CD8-positive, alpha-beta memory T cell (primary cell): ENCODE measurements around the gene STK32C. TPM values are rescaled to one million over a fixed set of nuclear protein-coding genes. Genes with fewer than 3 reads are reported as not detected.

Experiments
- CTCF ChIA-PET: fragments of 350-600 bp; sonication (Branson Sonifier 250); formaldehyde crosslinking; loops from one replicate; lab custom pipeline; 2021; ENCODE audit warnings: antibody characterized with exemption; lab: Charles Lee
- POLR2A ChIA-PET: fragments of 350-600 bp; sonication (Branson Sonifier 250); formaldehyde crosslinking; loops from one replicate; lab custom pipeline; 2021; ENCODE audit warnings: antibody characterized with exemption; lab: Charles Lee
- DNase-seq, 5 donors: peaks; one replicate each; pipeline versions ENCODE4 v3.0.0 to v3.0.0-alpha.2; 2020 to 2022; ENCODE audit warnings: mixed read lengths in 1 of 5
- H3K27ac ChIP-seq: one replicate; pipeline ENCODE4 v1.7.0; 2013; ENCODE audit warnings: low read depth, mild to moderate bottlenecking, low read length, moderate library complexity
- H3K27me3 ChIP-seq: 2 replicates; pipeline ENCODE4 v1.7.0; 2013; ENCODE audit warnings: low read length, mild to moderate bottlenecking; ENCODE audit not compliant: insufficient read depth, poor library complexity, severe bottlenecking
- H3K36me3 ChIP-seq: 2 replicates; pipeline ENCODE4 v1.7.0; 2013; ENCODE audit warnings: mild to moderate bottlenecking, low read length, moderate library complexity; ENCODE audit not compliant: insufficient read depth
- H3K4me1 ChIP-seq: 2 replicates; pipeline ENCODE4 v1.7.0; 2013; ENCODE audit warnings: mild to moderate bottlenecking, low read length, moderate library complexity; ENCODE audit not compliant: insufficient read depth
- H3K4me3 ChIP-seq: 2 replicates; pipeline ENCODE4 v1.7.0; 2013; ENCODE audit warnings: mild to moderate bottlenecking, low read length
- H3K9me3 ChIP-seq: 2 replicates; pipeline ENCODE4 v1.7.0; 2013; ENCODE audit warnings: mild to moderate bottlenecking, low read length
- H3K27ac Mint-ChIP-seq, 8 donors: one replicate each; pipeline ENCODE4 v1.8.0; 2020 to 2021; ENCODE audit warnings: mixed read lengths in 8 of 8, mild to moderate bottlenecking in 6 of 8, inconsistent platforms in 3 of 8, moderate library complexity in 3 of 8
- H3K27me3 Mint-ChIP-seq, 2 donors: one replicate each; pipeline ENCODE4 v1.8.0; 2020 to 2021; ENCODE audit warnings: mixed read lengths in 2 of 2, mild to moderate bottlenecking in 1 of 2, moderate library complexity in 1 of 2
- H3K36me3 Mint-ChIP-seq, 3 donors: one replicate each; pipeline ENCODE4 v1.8.0; 2020 to 2021; ENCODE audit warnings: mixed read lengths in 3 of 3, inconsistent platforms in 1 of 3, mild to moderate bottlenecking in 1 of 3
- H3K4me1 Mint-ChIP-seq, 3 donors: one replicate each; pipeline ENCODE4 v1.8.0; 2020 to 2021; ENCODE audit warnings: mixed read lengths in 3 of 3, inconsistent platforms in 1 of 3, mild to moderate bottlenecking in 1 of 3
- H3K4me3 Mint-ChIP-seq, 7 donors: one replicate each; pipeline ENCODE4 v1.8.0; 2020 to 2021; ENCODE audit warnings: mixed read lengths in 7 of 7, mild to moderate bottlenecking in 6 of 7, moderate library complexity in 4 of 7, inconsistent platforms in 2 of 7
- H3K9me3 Mint-ChIP-seq, 5 donors: one replicate each; pipeline ENCODE4 v1.8.0; 2020 to 2022; ENCODE audit warnings: mixed read lengths in 5 of 5, mild to moderate bottlenecking in 3 of 5, moderate library complexity in 2 of 5, inconsistent platforms in 1 of 5
- polyA plus RNA-seq: library from polyadenylated mRNA; unstranded; fragments of 300-500 nt; fragmentation: Illumina TruSeq; gene quantifications from one replicate; pipeline ENCODE4 v1.2.3, GENCODE V29; 2021
- total RNA-seq, 2 experiments: library from RNA; stranded (reverse); gene quantifications; one replicate each; pipeline ENCODE4 v1.2.3, GENCODE V29; 2021

The STK32C gene
- total and polyA plus RNA-seq, 3 experiments from 2014 or later: 8.5 to 14.9 (median 14.0) TPM

GRCh38 chr10:132192991-132193665 lies 114.6 kb downstream of the STK32C start:
- peaks cover 0 to 2% (median 0%) of the 10 kb centered on the region in 3 donors for H3K36me3 Mint-ChIP-seq
- Histone ChIP-seq H3K4me3 (no peak overlapping the region), H3K27me3 (peaks cover 7% of the 10 kb centered on the region), H3K4me1 (peaks cover under 1% of the 10 kb centered on the region), H3K9me3 (no peaks in the 10 kb centered on the region), H3K27ac (no peak overlapping the region), H3K36me3 (no peaks in the 10 kb centered on the region)
- no peak overlapping the region for H3K27ac Mint-ChIP-seq
- peaks cover 0 to 5% (median 1%) of the 10 kb centered on the region in 3 donors for H3K4me1 Mint-ChIP-seq
- CTCF ChIA-PET: no interaction called here
- POLR2A ChIA-PET: no interaction called here
- DNase-seq: peak in 1 of 5 donors; percentile 31
- no peak overlapping the region for H3K4me3 Mint-ChIP-seq
- H3K27me3 Mint-ChIP-seq: peaks cover 21 to 22% of the 10 kb centered on the region in 2 donors
- no peaks in the 10 kb centered on the region for H3K9me3 Mint-ChIP-seq

GRCh38 chr10:132192076-132192975 lies 115.4 kb downstream of the STK32C start:
- no peak overlapping the region for H3K27ac ChIP-seq
- POLR2A ChIA-PET: no interaction called here
- no peaks in the 10 kb centered on the region for H3K9me3 ChIP-seq
- peaks cover 14% of the 10 kb centered on the region for H3K27me3 ChIP-seq
- DNase-seq: peak in 1 of 5 donors; percentile 29
- peaks cover 8% of the 10 kb centered on the region for H3K4me1 ChIP-seq
- Mint-ChIP-seq H3K27ac (no peak overlapping the region), H3K9me3 (no peaks in the 10 kb centered on the region), H3K27me3 (peaks cover 25 to 26% of the 10 kb centered on the region in 2 donors), H3K4me1 (peaks cover 0 to 5% (median 5%) of the 10 kb centered on the region in 3 donors), H3K36me3 (peaks cover 0 to 2% (median 0%) of the 10 kb centered on the region in 3 donors), H3K4me3 (peak overlapping the region in 1 of 7 donors; percentile 52)
- CTCF ChIA-PET: no interaction called here
- no peaks in the 10 kb centered on the region for H3K36me3 ChIP-seq
- no peak overlapping the region for H3K4me3 ChIP-seq

- no peaks in the 10 kb centered on the region for H3K36me3 ChIP-seq
- Mint-ChIP-seq H3K27me3 (peaks cover 27 to 31% of the 10 kb centered on the region in 2 donors), H3K9me3 (no peaks in the 10 kb centered on the region), H3K4me3 (peak overlapping the region in 2 of 7 donors; percentile 17 to 69), H3K4me1 (peaks cover 2 to 6% (median 5%) of the 10 kb centered on the region in 3 donors), H3K27ac (no peak overlapping the region), H3K36me3 (peaks cover 0 to 2% (median 0%) of the 10 kb centered on the region in 3 donors)
- peak in 1 of 5 donors; percentile 38 for DNase-seq
- H3K4me1 ChIP-seq: peaks cover 8% of the 10 kb centered on the region
- no peak overlapping the region for H3K27ac ChIP-seq
- ChIA-PET POLR2A (no interaction called here), CTCF (no interaction called here)
- no peak overlapping the region for H3K4me3 ChIP-seq
- peaks cover 19% of the 10 kb centered on the region for H3K27me3 ChIP-seq
- no peaks in the 10 kb centered on the region for H3K9me3 ChIP-seq
Measured at GRCh38 chr10:132189810-132190422, 117.8 kb downstream of the STK32C start.

GRCh38 chr10:132189016-132189415 lies 118.7 kb downstream of the STK32C start:
- H3K27me3 ChIP-seq: peaks cover 19% of the 10 kb centered on the region
- no peaks in the 10 kb centered on the region for H3K36me3 ChIP-seq
- no peak overlapping the region for H3K27ac ChIP-seq
- no peaks in the 10 kb centered on the region for H3K9me3 ChIP-seq
- H3K36me3 Mint-ChIP-seq: peaks cover 0 to 2% (median 0%) of the 10 kb centered on the region in 3 donors
- POLR2A ChIA-PET: no interaction called here
- H3K27ac Mint-ChIP-seq: peak overlapping the region in 1 of 8 donors; percentile 48
- no peaks in the 10 kb centered on the region for H3K9me3 Mint-ChIP-seq
- H3K4me1 ChIP-seq: peaks cover 8% of the 10 kb centered on the region
- peaks cover 31 to 37% of the 10 kb centered on the region in 2 donors for H3K27me3 Mint-ChIP-seq
- no peak overlapping the region for H3K4me3 ChIP-seq
- H3K4me3 Mint-ChIP-seq: peak overlapping the region in 4 of 7 donors; percentile 4 to 69 (median 40)
- peak in 1 of 5 donors; percentile 15 for DNase-seq
- peaks cover 5 to 8% (median 5%) of the 10 kb centered on the region in 3 donors for H3K4me1 Mint-ChIP-seq
- CTCF ChIA-PET: no interaction called here

- H3K36me3 Mint-ChIP-seq: no peaks in the 10 kb centered on the region
- CTCF ChIA-PET: no interaction called here
- POLR2A ChIA-PET: no interaction called here
- H3K4me1 Mint-ChIP-seq: peaks cover 5 to 8% (median 5%) of the 10 kb centered on the region in 3 donors
- H3K9me3 Mint-ChIP-seq: no peaks in the 10 kb centered on the region
- H3K4me3 ChIP-seq: no peak overlapping the region
- H3K36me3 ChIP-seq: no peaks in the 10 kb centered on the region
- H3K27ac ChIP-seq: no peak overlapping the region
- H3K4me3 Mint-ChIP-seq: peak overlapping the region in 5 of 7 donors; percentile 44 to 77 (median 52)
- no peak for DNase-seq
- peaks cover 8% of the 10 kb centered on the region for H3K4me1 ChIP-seq
- H3K9me3 ChIP-seq: no peaks in the 10 kb centered on the region
- peaks cover 19% of the 10 kb centered on the region for H3K27me3 ChIP-seq
- H3K27me3 Mint-ChIP-seq: peaks cover 36 to 44% of the 10 kb centered on the region in 2 donors
- no peak overlapping the region for H3K27ac Mint-ChIP-seq
Measured at GRCh38 chr10:132188331-132188730, 119.4 kb downstream of the STK32C start.

- no peak overlapping the region for H3K27ac ChIP-seq
- H3K4me3 Mint-ChIP-seq: peak overlapping the region in 3 of 7 donors; percentile 41 to 83 (median 47)
- H3K36me3 Mint-ChIP-seq: no peaks in the 10 kb centered on the region
- H3K4me1 ChIP-seq: peaks cover 8% of the 10 kb centered on the region
- peaks cover 37 to 52% of the 10 kb centered on the region in 2 donors for H3K27me3 Mint-ChIP-seq
- H3K27me3 ChIP-seq: peaks cover 19% of the 10 kb centered on the region
- CTCF ChIA-PET: no interaction called here
- POLR2A ChIA-PET: no interaction called here
- DNase-seq: no peak
- no peaks in the 10 kb centered on the region for H3K36me3 ChIP-seq
- H3K9me3 ChIP-seq: no peaks in the 10 kb centered on the region
- H3K4me3 ChIP-seq: no peak overlapping the region
- H3K27ac Mint-ChIP-seq: peak overlapping the region in 1 of 8 donors; percentile 89
- no peaks in the 10 kb centered on the region for H3K9me3 Mint-ChIP-seq
- H3K4me1 Mint-ChIP-seq: peaks cover 5 to 8% (median 5%) of the 10 kb centered on the region in 3 donors
Measured at GRCh38 chr10:132187430-132188138, 120.2 kb downstream of the STK32C start.
